Gastrocnemius medialis (tissue), 4 donors: Measurements from ENCODE around the gene ELMO1. TPM values are rescaled to one million over a fixed set of nuclear protein-coding genes. Genes with fewer than 3 reads are reported as not detected.
A peak's percentile ranks its signal among the peaks of the same experiment; 100 is the strongest.

Source experiments
- ATAC-seq, 2 donors: fragments of 150-250 bp; one replicate each; pipeline ENCODE4 v1.9.1; 2016
- DNase-seq, 2 donors: peaks; one replicate each; pipeline ENCODE4 v3.0.0-alpha.2; 2019
- H3K27ac ChIP-seq, 4 donors: fragments of 200-600 bp; sonication (generic); 1 replicate in 1 of 4; 2 replicates in 3 of 4; pipeline ENCODE4 v1.5.1; 2016 to 2018; ENCODE audit warnings: mild to moderate bottlenecking in 2 of 4, moderate library complexity in 1 of 4
- H3K27me3 ChIP-seq, 3 donors: fragments of 200-600 bp; sonication (generic) in 2 of 3; 1 replicate in 1 of 3; 2 replicates in 2 of 3; pipeline versions ENCODE4 v1.5.1 to v1.6.0; 2016 to 2019; ENCODE audit warnings: mild to moderate bottlenecking in 1 of 3, moderate library complexity in 1 of 3
- H3K36me3 ChIP-seq, 2 donors: fragments of 200-600 bp; sonication (generic) in 1 of 2; one replicate each; pipeline ENCODE4 v1.5.1; 2017 to 2018
- H3K4me1 ChIP-seq, 2 donors: fragments of 200-600 bp; sonication (generic) in 1 of 2; one replicate each; pipeline ENCODE4 v1.5.1; 2016 to 2017; ENCODE audit warnings: mild to moderate bottlenecking in 2 of 2
- H3K4me3 ChIP-seq, 4 donors: fragments of 200-600 bp; sonication (generic) in 3 of 4; 1 replicate in 1 of 4; 2 replicates in 3 of 4; pipeline ENCODE4 v1.5.1; 2016 to 2019; ENCODE audit warnings: mild to moderate bottlenecking in 2 of 4
- H3K9me3 ChIP-seq, 3 donors: fragments of 200-600 bp; sonication (generic) in 2 of 3; 1 replicate in 1 of 3; 2 replicates in 2 of 3; pipeline ENCODE4 v1.5.1; 2016 to 2019
- CTCF ChIP-seq, 5 experiments: fragments of 450-650 bp in 3 of 5; fragments of 200-600 bp in 2 of 5; sonication (generic) in 2 of 5; IDR thresholded peaks in 4 of 5; conservative IDR thresholded peaks in 1 of 5; 1 replicate in 4 of 5; 2 replicates in 1 of 5; pipeline ENCODE4 v1.5.1; 2016 to 2019; ENCODE audit warnings: antibody characterized with exemption in 5 of 5, mild to moderate bottlenecking in 3 of 5, moderate library complexity in 3 of 5
- POLR2A ChIP-seq, 2 donors: fragments of 450-650 bp; IDR thresholded peaks; one replicate each; pipeline ENCODE4 v1.6.1; 2017; ENCODE audit warnings: antibody characterized with exemption in 2 of 2, mild to moderate bottlenecking in 2 of 2, moderate library complexity in 2 of 2
- in situ Hi-C, 4 donors: fragments of 200-750 bp; cut with MboI; loops; one replicate each; pipeline versions ENCODE4 v1.15.0 to v1.8.0; 2017; ENCODE audit warnings: low sequenced_read_pairs in 4 of 4
- intact Hi-C: fragments of 100-400 bp; cut with DNase I; formaldehyde crosslinking; loops from one replicate; pipeline ENCODE4 v1.15.1; 2023; ENCODE audit warnings: low total_unique reads
- total RNA-seq, 4 donors: library from RNA; depleted of rRNA; stranded (reverse); fragments of >200 nt; gene quantifications; one replicate each; pipeline versions ENCODE4 v1.1.0 to v1.2.3, GENCODE V29; 2016

The ELMO1 gene
- total RNA-seq, 4 donors from 2014 or later: 8.4 to 18.9 (median 14.6) TPM

DNA sequence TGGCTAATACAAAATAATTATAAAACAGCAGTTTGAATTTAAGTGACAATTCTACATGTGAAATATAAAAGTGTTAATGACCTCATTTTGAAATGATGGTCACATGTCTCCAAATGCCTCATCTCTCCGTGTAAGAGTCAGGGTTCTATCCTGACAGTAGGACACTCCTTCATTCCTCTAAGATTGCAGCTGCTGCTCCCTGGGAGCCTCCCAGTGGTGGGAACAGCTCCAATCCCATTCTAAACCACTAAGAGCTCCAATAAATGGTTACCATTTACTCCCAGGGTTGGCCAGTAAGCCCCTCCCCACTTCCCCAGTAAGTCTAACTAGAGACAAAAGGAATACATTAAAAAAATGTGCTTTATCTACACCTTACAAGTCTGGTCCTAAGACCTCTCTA lies 379.8 kb downstream of the ELMO1 start:
- Histone ChIP-seq H3K4me3 (no peak overlapping the region), H3K27me3 (no peaks in the 10 kb centered on the region), H3K27ac (no peak overlapping the region), H3K9me3 (no peaks in the 10 kb centered on the region), H3K4me1 (no peaks in the 10 kb centered on the region), H3K36me3 (no peaks in the 10 kb centered on the region)
- DNase-seq (no peak), ATAC-seq (no peak)
- TF ChIP-seq POLR2A (IDR thresholded peaks at IDR 0.05): no peak
- TF ChIP-seq CTCF (IDR thresholded peaks at IDR 0.05 in 4 of 5, conservative IDR thresholded peaks at IDR 0.05 in 1 of 5): no peak
- intact Hi-C loops (no loop called here), in situ Hi-C loops (no loop called here)

DNA sequence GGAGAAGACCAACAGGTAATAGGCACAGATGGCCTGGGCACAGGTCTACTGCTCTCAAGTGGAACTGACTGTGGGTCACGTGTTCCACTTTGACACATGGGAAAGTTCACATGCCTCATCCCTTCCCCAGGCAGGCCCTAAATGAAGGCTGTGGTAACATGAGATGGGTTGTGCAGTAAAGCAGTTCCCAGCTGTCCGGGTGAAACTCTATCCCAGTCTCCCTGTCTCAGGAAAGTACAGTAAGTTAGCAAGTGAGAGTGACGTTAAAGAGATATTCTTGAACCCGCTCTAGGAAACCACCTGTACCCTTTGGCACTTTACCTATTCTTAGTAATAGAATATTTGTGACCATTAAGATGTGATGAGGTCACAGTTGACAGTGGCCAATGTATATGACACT lies 380.6 kb downstream of the ELMO1 start:
- H3K9me3 ChIP-seq: no peaks in the 10 kb centered on the region
- no peak for TF ChIP-seq CTCF (IDR thresholded peaks at IDR 0.05 in 4 of 5, conservative IDR thresholded peaks at IDR 0.05 in 1 of 5)
- no peak for TF ChIP-seq POLR2A (IDR thresholded peaks at IDR 0.05)
- no peaks in the 10 kb centered on the region for H3K4me1 ChIP-seq
- H3K27ac ChIP-seq: no peak overlapping the region
- DNase-seq (peak in 1 of 2 donors; percentile 21), ATAC-seq (peak; percentile 49 to 83)
- no peaks in the 10 kb centered on the region for H3K36me3 ChIP-seq
- in situ Hi-C loops (no loop called here), intact Hi-C loops (no loop called here)
- no peak overlapping the region for H3K4me3 ChIP-seq
- no peaks in the 10 kb centered on the region for H3K27me3 ChIP-seq

DNA sequence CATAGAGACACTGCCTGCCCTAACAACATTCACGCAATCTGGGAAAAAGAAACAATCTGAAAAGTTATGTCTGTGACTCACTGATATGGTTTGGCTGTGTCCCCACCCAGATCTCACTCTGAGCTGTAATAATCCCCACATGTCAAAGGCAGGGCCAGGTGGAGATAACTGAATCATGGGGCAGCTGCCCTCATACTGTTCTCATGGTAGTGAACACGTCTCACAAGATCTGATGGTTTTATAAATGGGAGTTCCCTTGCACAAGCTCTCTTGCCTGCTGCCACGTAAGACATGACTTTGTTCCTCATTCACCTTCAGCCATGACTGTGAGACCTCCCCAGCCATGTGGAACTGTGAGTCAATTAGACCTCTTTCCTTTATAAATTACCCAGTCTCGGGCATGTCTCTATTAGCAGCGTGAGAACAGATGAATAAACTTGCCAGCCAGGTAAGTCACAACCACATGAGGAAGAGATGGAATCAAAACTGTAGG lies 382.8 kb downstream of the ELMO1 start:
- Histone ChIP-seq H3K27ac (no peak overlapping the region), H3K36me3 (no peaks in the 10 kb centered on the region), H3K4me3 (no peak overlapping the region), H3K4me1 (no peaks in the 10 kb centered on the region), H3K27me3 (no peaks in the 10 kb centered on the region), H3K9me3 (no peaks in the 10 kb centered on the region)
- DNase-seq (no peak), ATAC-seq (no peak)
- no peak for TF ChIP-seq CTCF (IDR thresholded peaks at IDR 0.05 in 4 of 5, conservative IDR thresholded peaks at IDR 0.05 in 1 of 5)
- TF ChIP-seq POLR2A (IDR thresholded peaks at IDR 0.05): no peak
- intact Hi-C loops (no loop called here), in situ Hi-C loops (no loop called here)

DNA sequence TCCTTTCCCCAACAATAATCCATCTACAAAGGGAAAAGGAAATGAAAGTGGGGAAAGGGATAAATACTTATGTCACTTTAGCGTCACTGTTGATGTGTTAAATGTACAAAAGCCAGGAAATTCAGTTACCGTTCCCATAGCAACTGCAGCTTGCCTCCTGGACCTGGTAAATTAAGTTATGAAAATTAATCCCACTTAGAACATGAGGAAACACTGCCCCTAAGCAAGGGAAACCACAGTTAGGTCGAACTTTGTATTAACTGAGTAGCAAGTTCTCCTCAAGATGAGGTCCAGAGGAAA lies 386.2 kb downstream of the ELMO1 start:
- Histone ChIP-seq H3K27ac (no peak overlapping the region), H3K9me3 (no peaks in the 10 kb centered on the region), H3K4me1 (no peaks in the 10 kb centered on the region), H3K27me3 (no peaks in the 10 kb centered on the region), H3K36me3 (no peaks in the 10 kb centered on the region), H3K4me3 (no peak overlapping the region)
- no peak for TF ChIP-seq POLR2A (IDR thresholded peaks at IDR 0.05)
- no peak for TF ChIP-seq CTCF (IDR thresholded peaks at IDR 0.05 in 4 of 5, conservative IDR thresholded peaks at IDR 0.05 in 1 of 5)
- intact Hi-C loops: no loop called here
- in situ Hi-C loops: no loop called here
- DNase-seq (no peak), ATAC-seq (no peak)

- Histone ChIP-seq H3K4me1 (no peaks in the 10 kb centered on the region), H3K4me3 (no peak overlapping the region), H3K9me3 (no peaks in the 10 kb centered on the region), H3K27me3 (no peaks in the 10 kb centered on the region), H3K27ac (no peak overlapping the region), H3K36me3 (no peaks in the 10 kb centered on the region)
- no peak for TF ChIP-seq POLR2A (IDR thresholded peaks at IDR 0.05)
- no peak for TF ChIP-seq CTCF (IDR thresholded peaks at IDR 0.05 in 4 of 5, conservative IDR thresholded peaks at IDR 0.05 in 1 of 5)
- no peak for ATAC-seq
- in situ Hi-C loops (no loop called here), intact Hi-C loops (no loop called here)
- DNase-seq: no peak
Observed at GRCh38 chr7:37061849-37062559, 386.7 kb downstream of the ELMO1 start.
